Inflammatory macrophage (primary cell): Measurements from ENCODE around the gene ZDHHC7.
"Not testable (repeated sequence)": the region's sequence is repeated elsewhere in the genome, so short reads cannot be mapped to it uniquely, and the experiment has no call there.

Experiments used
- DNase-seq, 2 donors: peaks; one replicate each; pipeline ENCODE4 v3.0.0-alpha.2; 2020 to 2022

The ZDHHC7 gene

GRCh38 chr16:84960942-84961341 lies 50.4 kb downstream of the ZDHHC7 start:
- DNase-seq: no peak

- no peak for DNase-seq
Measured at GRCh38 chr16:84959784-84960417, 51.4 kb downstream of the ZDHHC7 start.

- DNase-seq: no peak
Measured at GRCh38 chr16:84959045-84959576, 52.2 kb downstream of the ZDHHC7 start.

- DNase-seq: no peak
Measured at GRCh38 chr16:84957792-84958191, 53.5 kb downstream of the ZDHHC7 start.

GRCh38 chr16:84957192-84957591 lies 54.1 kb downstream of the ZDHHC7 start:
- DNase-seq: no peak

- no peak for DNase-seq
Measured at GRCh38 chr16:84955427-84955826, 55.9 kb downstream of the ZDHHC7 start.

GRCh38 chr16:84953190-84953746 lies 58.1 kb downstream of the ZDHHC7 start:
- DNase-seq: no peak

GRCh38 chr16:84952335-84953189 lies 58.8 kb downstream of the ZDHHC7 start:
- peak; percentile 87 to 88 for DNase-seq

GRCh38 chr16:84950906-84951305 lies 60.4 kb downstream of the ZDHHC7 start:
- peak; percentile 32 to 50 for DNase-seq

- no peak for DNase-seq
Measured at GRCh38 chr16:84949772-84950436, 61.4 kb downstream of the ZDHHC7 start.

- DNase-seq: no peak
Measured at GRCh38 chr16:84948851-84949610, 62.3 kb downstream of the ZDHHC7 start.

GRCh38 chr16:84947996-84948850 lies 63.1 kb downstream of the ZDHHC7 start:
- DNase-seq: no peak

GRCh38 chr16:84947022-84947421 lies 64.3 kb downstream of the ZDHHC7 start:
- DNase-seq: peak; percentile 25 to 39

GRCh38 chr16:84943620-84944019 lies 67.7 kb downstream of the ZDHHC7 start:
- no peak for DNase-seq

- DNase-seq: no peak
Measured at GRCh38 chr16:84942786-84943185, 68.5 kb downstream of the ZDHHC7 start.

- DNase-seq: no peak
Measured at GRCh38 chr16:84941921-84942320, 69.4 kb downstream of the ZDHHC7 start.

GRCh38 chr16:84940670-84941551 lies 70.4 kb downstream of the ZDHHC7 start:
- no peak for DNase-seq

- DNase-seq: not testable (repeated sequence)
Measured at GRCh38 chr16:84938616-84939015, 72.7 kb downstream of the ZDHHC7 start.

GRCh38 chr16:84937196-84938005 lies 73.9 kb downstream of the ZDHHC7 start:
- DNase-seq: no peak
